OCI-LY3 (cell line): ENCODE measurements around the gene FRMD3.

ENCODE experiments used
- H2AFZ ChIP-seq: fragments of 200-600, 300-600 bp; shearing (Covaris generic); 2 replicates; pipeline ENCODE4 v1.6.0; 2014; ENCODE audit warnings: antibody characterized with exemption, low read depth, low read length
- H3K27ac ChIP-seq: fragments of 200-600, 300-600 bp; sonication (generic); 2 replicates; pipeline ENCODE4 v1.5.1; 2014; ENCODE audit warnings: mild to moderate bottlenecking, low read length, moderate library complexity, mixed read lengths
- H3K27me3 ChIP-seq: fragments of 200-600, 300-600 bp; sonication (generic); 2 replicates; pipeline ENCODE4 v1.6.1; 2014; ENCODE audit warnings: low read depth, low read length, mixed read lengths
- H3K36me3 ChIP-seq: fragments of 200-600, 300-600 bp; sonication (generic); replicated peaks from 2 replicates; pipeline ENCODE3; 2014; ENCODE audit warnings: low read depth, low read length, mixed read lengths
- H3K4me1 ChIP-seq: fragments of 300-600, 200-600 bp; sonication (generic); 2 replicates; pipeline ENCODE4 v1.6.1; 2014; ENCODE audit warnings: low read length, mixed read lengths
- H3K4me2 ChIP-seq: fragments of 200-600, 300-600 bp; sonication (generic); 2 replicates; pipeline ENCODE4 v1.6.1; 2014; ENCODE audit warnings: low read length, mixed read lengths
- H3K4me3 ChIP-seq: fragments of 300-600, 200-600 bp; sonication (generic); 2 replicates; pipeline ENCODE4 v1.5.1; 2014; ENCODE audit warnings: antibody characterized with exemption, mild to moderate bottlenecking, low read length, moderate library complexity
- H3K79me2 ChIP-seq: fragments of 300-600, 200-600 bp; shearing (Covaris generic); 2 replicates; pipeline ENCODE4 v1.6.1; 2014; ENCODE audit warnings: mild to moderate bottlenecking, low read length, mixed read lengths
- H3K9ac ChIP-seq: fragments of 300-600, 200-600 bp; shearing (Covaris generic); 2 replicates; pipeline ENCODE4 v1.6.0; 2014; ENCODE audit warnings: mild to moderate bottlenecking, low read length, moderate library complexity
- H3K9me3 ChIP-seq: fragments of 200-600, 300-600 bp; shearing (Covaris generic); 2 replicates; pipeline ENCODE4 v1.6.1; 2014; ENCODE audit warnings: low read length, mixed read lengths; ENCODE audit not compliant: insufficient read depth
- H4K20me1 ChIP-seq: fragments of 200-600, 300-600 bp; sonication (generic); 2 replicates; pipeline ENCODE4 v1.6.1; 2016; ENCODE audit warnings: low read length, mixed read lengths; ENCODE audit not compliant: insufficient read depth
- CTCF ChIP-seq: fragments of 200-600, 300-600 bp; sonication (generic); IDR thresholded peaks from 2 replicates; pipeline ENCODE4 v1.5.1; 2014; ENCODE audit warnings: antibody characterized with exemption, low read length, low read depth
- EZH2phosphoT487 ChIP-seq: fragments of 200-600 bp; shearing (Covaris generic); IDR thresholded peaks from 2 replicates; pipeline ENCODE4 v1.6.1; 2018; ENCODE audit warnings: antibody characterized with exemption, mixed run types, low read depth

FRMD3 gene

GRCh38 chr9:83304686-83305085 lies 233.5 kb downstream of the FRMD3 start:
- Histone ChIP-seq H3K4me2 (no peak overlapping the region), H2AFZ (no peak overlapping the region), H3K9me3 (no peaks in the 10 kb centered on the region), H4K20me1 (no peaks in the 10 kb centered on the region; the same call in 1 of the 2 replicates), H3K27ac (no peak overlapping the region), H3K27me3 (no peaks in the 10 kb centered on the region), H3K4me3 (no peak overlapping the region), H3K4me1 (no peaks in the 10 kb centered on the region), H3K36me3 (no peaks in the 10 kb centered on the region), H3K9ac (no peak overlapping the region), H3K79me2 (no peaks in the 10 kb centered on the region)
- TF ChIP-seq CTCF (no peak), EZH2phosphoT487 (no peak)

GRCh38 chr9:83299571-83299970 lies 238.6 kb downstream of the FRMD3 start:
- no peak overlapping the region for H3K4me2 ChIP-seq
- H4K20me1 ChIP-seq, result peaks cover 5% of the 10 kb centered on the region; the same call in 1 of the 2 replicates
- no peaks in the 10 kb centered on the region for H3K27me3 ChIP-seq
- H3K9ac ChIP-seq, result no peak overlapping the region
- no peak overlapping the region for H3K4me3 ChIP-seq
- H2AFZ ChIP-seq, result no peak overlapping the region
- no peak overlapping the region for H3K27ac ChIP-seq
- 0 out of 2 replicates have a peak, but pooled peaks cover 3% of the 10 kb centered on the region for H3K4me1 ChIP-seq
- no peaks in the 10 kb centered on the region for H3K79me2 ChIP-seq
- H3K9me3 ChIP-seq, result no peaks in the 10 kb centered on the region
- H3K36me3 ChIP-seq, result peaks cover 14% of the 10 kb centered on the region
- TF ChIP-seq EZH2phosphoT487 (no peak), CTCF (no peak)

GRCh38 chr9:83299094-83299493 lies 239.1 kb downstream of the FRMD3 start:
- no peaks in the 10 kb centered on the region for H3K9me3 ChIP-seq
- H3K27ac ChIP-seq, result no peak overlapping the region
- H3K27me3 ChIP-seq, result no peaks in the 10 kb centered on the region
- H2AFZ ChIP-seq, result no peak overlapping the region
- H4K20me1 ChIP-seq, result peaks cover 5% of the 10 kb centered on the region; the same call in 1 of the 2 replicates
- H3K4me1 ChIP-seq, result 0 out of 2 replicates have a peak, but pooled peaks cover 3% of the 10 kb centered on the region
- H3K36me3 ChIP-seq, result peaks cover 14% of the 10 kb centered on the region
- TF ChIP-seq EZH2phosphoT487, result no peak
- TF ChIP-seq CTCF, result no peak
- no peak overlapping the region for H3K4me3 ChIP-seq
- H3K4me2 ChIP-seq, result no peak overlapping the region
- H3K79me2 ChIP-seq, result no peaks in the 10 kb centered on the region
- no peak overlapping the region for H3K9ac ChIP-seq

- H3K4me3 ChIP-seq, result no peak overlapping the region
- H3K9me3 ChIP-seq, result no peaks in the 10 kb centered on the region
- TF ChIP-seq CTCF, result no peak
- TF ChIP-seq EZH2phosphoT487, result no peak
- H2AFZ ChIP-seq, result no peak overlapping the region
- peaks cover 5% of the 10 kb centered on the region; the same call in 1 of the 2 replicates for H4K20me1 ChIP-seq
- H3K4me2 ChIP-seq, result no peak overlapping the region
- peaks cover 14% of the 10 kb centered on the region for H3K36me3 ChIP-seq
- no peak overlapping the region for H3K27ac ChIP-seq
- 0 out of 2 replicates have a peak, but pooled peaks cover 3% of the 10 kb centered on the region for H3K4me1 ChIP-seq
- H3K79me2 ChIP-seq, result no peaks in the 10 kb centered on the region
- no peaks in the 10 kb centered on the region for H3K27me3 ChIP-seq
- no peak overlapping the region for H3K9ac ChIP-seq
Observed at GRCh38 chr9:83296123-83296522, 242.1 kb downstream of the FRMD3 start.
